LNCaP clone FGC (cell line): ENCODE data around the gene FBXO3.

Source experiments
- DNase-seq: peaks from one replicate; pipeline ENCODE4 v3.0.0-alpha.2; 2011; ENCODE audit warnings: low read depth
- H3K4me3 ChIP-seq: 2 replicates; pipeline ENCODE4 v1.5.1; 2011; ENCODE audit warnings: mild to moderate bottlenecking, low read depth, low read length, control low read depth
- TF ChIP-seq, protein P1 (sequence below): IDR thresholded peaks from 2 replicates; pipeline ENCODE4 v1.5.1; 2012; ENCODE audit warnings: mild to moderate bottlenecking; ENCODE audit not compliant: control insufficient read depth, insufficient read depth; ENCODE audit errors: extremely low read depth

Gene FBXO3

DNA sequence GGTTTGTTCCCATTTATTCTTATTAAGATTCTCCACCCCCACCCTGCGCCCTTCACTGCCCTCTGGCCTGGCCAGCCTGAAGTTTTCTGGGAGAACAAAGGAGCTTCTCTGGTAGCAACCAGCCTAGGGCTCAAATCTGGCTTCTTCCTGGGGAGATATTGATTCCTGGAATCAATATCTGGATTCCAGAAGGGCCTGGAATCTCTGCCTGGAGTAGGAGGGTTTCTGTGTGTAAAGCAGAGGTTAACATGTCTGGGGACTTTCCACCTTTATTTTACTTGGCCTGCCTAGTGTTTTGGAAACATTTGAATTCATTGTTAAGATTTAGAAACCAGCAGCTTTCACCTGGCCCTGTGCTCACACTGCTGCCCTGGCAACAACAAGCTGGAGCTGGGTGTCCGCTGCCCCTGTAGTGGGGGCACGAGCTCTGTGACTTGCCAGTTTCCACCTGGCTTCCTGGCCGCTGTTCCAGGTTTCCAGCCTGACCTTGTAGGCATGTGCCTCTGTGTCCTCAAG, 79.2 kb downstream of the FBXO3 start:
- H3K4me3 ChIP-seq = no peak overlapping the region
- TF ChIP-seq, protein P1, sequence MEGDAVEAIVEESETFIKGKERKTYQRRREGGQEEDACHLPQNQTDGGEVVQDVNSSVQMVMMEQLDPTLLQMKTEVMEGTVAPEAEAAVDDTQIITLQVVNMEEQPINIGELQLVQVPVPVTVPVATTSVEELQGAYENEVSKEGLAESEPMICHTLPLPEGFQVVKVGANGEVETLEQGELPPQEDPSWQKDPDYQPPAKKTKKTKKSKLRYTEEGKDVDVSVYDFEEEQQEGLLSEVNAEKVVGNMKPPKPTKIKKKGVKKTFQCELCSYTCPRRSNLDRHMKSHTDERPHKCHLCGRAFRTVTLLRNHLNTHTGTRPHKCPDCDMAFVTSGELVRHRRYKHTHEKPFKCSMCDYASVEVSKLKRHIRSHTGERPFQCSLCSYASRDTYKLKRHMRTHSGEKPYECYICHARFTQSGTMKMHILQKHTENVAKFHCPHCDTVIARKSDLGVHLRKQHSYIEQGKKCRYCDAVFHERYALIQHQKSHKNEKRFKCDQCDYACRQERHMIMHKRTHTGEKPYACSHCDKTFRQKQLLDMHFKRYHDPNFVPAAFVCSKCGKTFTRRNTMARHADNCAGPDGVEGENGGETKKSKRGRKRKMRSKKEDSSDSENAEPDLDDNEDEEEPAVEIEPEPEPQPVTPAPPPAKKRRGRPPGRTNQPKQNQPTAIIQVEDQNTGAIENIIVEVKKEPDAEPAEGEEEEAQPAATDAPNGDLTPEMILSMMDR = no peak
- DNase-seq = no peak

DNA sequence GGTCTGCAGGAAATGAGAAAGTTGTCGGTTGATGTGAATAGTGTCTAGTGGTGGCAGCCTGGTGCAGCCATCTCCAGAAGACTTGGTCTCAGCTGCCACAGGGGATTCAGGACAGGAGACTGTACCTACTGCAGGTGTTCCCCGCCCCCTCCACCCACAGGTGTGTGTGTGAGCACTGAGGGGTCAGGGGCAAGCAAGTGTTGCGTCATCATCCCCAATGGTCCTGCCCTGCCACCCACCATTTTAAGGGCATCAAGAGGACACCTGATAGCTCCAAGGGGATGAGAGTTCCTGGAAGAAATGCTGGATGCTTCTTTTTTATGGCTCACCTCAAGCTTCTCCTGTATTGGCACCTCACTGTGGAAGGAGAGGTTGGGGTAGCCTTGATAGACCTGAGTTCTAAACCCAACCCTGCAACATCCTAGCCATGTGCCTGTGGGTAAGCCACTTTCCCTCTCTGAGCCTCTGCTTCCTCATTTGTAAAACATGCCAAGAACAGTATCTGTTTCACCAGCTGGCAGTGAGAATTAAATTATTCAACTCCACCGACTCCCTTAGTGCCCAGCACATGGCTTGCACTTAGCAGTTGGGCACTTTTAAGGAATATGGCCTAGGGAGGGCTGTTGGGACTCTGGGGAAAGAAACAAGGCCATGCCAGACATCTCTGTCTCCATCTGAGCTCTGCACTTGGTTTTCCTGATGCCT, 79.8 kb downstream of the FBXO3 start:
- TF ChIP-seq, protein P1 = no peak
- H3K4me3 ChIP-seq = no peak overlapping the region
- DNase-seq = no peak

DNA sequence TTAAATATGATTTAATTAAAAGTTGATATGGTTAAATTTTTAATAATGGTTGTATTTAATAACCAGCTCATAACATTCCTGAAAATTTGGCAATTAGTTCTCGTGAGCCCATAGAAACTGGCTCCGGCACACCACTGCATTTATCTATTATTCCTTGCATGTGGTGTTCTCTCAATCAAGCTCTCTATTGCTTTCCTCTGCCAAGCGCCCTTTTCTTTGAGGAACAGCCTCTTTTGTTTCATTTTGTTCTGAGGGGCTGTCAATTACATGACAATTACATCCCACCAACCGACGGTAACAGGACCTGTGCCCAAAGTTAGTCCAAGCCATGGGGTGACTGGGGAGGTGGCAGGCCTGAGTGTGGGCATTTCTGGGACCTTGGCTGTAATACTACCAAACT, 81.8 kb downstream of the FBXO3 start:
- DNase-seq = no peak
- no peak overlapping the region for H3K4me3 ChIP-seq
- TF ChIP-seq, protein P1 = no peak

DNA sequence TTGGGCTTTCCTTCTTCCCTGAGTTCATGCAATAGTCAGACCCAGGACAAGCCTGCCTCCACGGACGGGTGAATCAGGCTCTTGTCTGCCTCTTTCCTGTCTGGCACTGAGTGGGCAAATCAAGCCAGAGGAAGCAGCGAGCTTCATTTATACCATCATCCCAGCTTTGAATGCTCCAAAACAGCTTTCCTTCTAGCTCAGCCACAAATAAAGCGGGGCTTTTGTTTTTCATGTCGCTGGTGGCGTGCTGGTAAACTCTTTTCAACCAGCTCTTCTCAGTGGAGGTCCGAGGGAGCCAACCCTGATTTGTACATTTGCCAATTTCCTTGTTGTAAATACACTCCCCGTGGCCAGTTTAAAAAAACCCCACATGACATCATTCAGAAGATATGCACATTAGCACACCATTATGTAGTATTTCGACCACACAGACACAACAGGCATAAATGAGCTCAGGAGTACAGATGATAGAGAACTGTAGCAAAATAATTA, 82.3 kb downstream of the FBXO3 start:
- no peak overlapping the region for H3K4me3 ChIP-seq
- peak; percentile 61 for DNase-seq

DNA sequence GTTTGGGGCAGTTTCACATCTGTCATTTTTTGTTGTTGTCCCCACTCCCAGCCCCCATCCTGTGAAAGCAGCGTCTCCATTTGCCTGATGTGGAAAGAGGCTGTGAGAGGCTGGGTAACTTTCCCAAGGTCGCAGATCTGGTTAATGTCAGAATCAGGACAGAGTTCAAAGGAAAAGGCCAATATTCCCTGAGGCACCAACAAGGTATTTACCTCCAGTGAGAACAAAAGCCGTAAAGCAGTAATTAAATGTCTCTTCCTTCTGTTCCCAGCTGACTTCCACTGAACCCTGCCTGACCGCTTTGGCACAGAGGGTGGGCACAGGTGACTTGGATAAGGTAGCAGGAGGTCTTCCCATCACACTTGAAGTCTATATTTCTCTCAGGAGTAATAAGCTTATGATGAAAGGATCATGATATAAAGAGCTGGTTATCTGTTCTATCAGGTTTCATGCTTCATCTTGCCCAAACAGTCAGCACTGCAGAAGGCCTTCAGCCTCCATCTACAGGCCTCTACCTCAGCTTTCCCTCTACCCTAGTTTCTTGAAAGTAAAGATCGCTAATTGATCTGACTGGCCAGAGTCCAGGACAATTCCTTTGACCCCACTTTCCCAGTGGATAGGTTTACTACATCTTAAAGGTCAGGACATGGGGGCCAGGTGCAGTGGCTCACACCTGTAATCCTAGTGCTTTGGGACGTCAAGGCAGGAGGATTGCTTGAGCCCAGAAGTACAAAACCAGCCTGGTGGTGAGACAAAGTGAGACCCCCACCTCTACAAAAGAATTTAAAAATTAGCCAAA, 83.1 kb downstream of the FBXO3 start:
- no peak for DNase-seq

More for the DNA sequence above, 82.3 kb downstream of the FBXO3 start:
- TF ChIP-seq, protein P1 = no peak

More for the DNA sequence above, 83.1 kb downstream of the FBXO3 start:
- H3K4me3 ChIP-seq = no peak overlapping the region
- TF ChIP-seq, protein P1 = no peak
